HG03139 (cell line): ENCODE data around the gene ADAM23.

Source experiments
- ATAC-seq: cut with Tn5 transposase; IDR thresholded peaks from one replicate; pipeline ENCODE4 v1.9.1; 2021; ENCODE audit not compliant: unreplicated experiment

ADAM23 gene

DNA sequence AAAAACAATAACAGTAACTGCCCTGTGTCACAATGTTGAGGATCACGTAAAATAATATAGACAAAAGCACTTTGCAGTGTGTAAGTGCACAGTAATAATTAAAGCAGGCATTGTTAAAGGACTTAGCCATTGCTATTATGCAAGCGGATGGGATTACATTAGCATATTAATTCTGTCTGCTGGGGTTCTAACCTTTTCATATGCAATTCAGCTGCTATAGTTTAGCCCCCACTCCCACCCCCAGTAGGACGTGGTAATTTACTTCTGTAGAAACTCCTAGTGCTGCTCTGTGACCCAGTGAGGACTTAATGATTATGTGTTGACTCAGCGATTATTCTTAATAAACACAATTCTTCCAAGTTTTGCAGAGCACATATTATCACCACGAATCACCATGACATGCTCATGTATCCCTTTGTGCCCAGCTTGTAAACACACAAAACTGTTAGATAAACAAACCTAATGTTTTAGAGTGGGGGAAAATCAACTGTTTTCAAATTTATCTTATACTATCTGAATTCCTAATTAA lies 5.1 kb upstream of the ADAM23 start:
- no peak for ATAC-seq

GRCh38 chr2:206442474-206442832 lies 879 bp upstream of the ADAM23 start:
- ATAC-seq: no peak

DNA sequence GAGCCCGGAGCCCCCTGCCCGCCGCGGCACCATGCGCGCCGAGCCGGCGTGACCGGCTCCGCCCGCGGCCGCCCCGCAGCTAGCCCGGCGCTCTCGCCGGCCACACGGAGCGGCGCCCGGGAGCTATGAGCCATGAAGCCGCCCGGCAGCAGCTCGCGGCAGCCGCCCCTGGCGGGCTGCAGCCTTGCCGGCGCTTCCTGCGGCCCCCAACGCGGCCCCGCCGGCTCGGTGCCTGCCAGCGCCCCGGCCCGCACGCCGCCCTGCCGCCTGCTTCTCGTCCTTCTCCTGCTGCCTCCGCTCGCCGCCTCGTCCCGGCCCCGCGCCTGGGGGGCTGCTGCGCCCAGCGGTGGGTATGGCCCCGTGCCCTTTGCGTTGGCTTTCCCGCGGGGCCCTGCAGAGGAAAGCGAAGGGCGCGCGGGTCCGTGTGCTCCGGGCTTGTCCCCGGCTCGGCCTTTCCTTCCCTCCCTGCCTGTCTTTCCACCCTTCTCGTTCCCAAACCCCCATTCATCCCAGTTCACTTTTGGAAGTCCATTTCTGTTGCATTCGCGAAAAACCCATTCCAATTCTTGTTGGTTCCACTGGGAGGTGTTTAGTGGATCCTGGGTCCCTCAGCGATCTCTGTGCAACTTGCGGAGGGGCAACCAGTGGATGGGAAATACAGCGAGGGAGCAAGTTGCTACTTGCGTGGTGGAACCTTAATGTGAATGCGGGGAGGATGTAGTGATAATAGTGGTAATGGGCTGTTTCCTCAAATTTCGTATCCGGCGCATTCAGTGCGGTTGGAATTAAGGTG lies 599 bp downstream of the ADAM23 start:
- peak; percentile 58 for ATAC-seq

DNA sequence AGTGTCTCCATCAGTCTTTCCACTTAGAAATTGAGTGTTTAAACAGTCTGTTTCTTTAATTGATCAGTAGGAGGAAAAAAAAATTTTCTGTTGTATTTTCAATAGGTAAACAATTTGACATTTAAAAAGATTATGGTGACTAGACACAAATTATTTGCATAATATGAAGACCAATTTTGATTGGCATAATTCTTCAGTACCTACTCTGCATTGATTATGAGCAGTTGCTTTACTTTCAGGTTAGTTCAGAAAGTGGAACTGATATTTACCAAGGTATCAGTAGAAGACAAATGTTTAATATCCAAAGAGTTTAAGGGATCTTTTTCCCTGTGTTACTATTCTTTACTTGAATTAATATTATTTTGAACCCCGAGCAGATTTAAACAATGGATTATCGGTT lies 2.6 kb downstream of the ADAM23 start:
- ATAC-seq: no peak

DNA sequence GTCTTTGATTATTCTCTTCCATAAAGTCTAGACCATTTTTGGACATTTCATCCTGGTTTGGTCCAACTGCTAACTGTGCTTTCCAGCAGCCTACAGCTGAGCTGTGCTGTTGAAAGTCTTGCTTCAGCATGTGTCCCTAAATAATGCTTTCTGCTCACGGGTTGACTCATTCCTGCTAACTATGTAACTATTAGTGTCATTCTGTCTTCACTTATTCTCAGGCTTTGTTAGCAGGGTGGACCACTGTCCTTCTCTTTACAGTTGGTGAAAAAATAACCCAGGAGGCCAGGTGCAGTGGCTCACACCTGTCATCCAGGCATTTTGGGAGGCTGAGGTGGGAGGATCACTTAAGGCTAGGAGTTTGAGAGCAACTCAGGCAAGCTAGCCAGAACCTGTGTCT lies 8.9 kb downstream of the ADAM23 start:
- ATAC-seq: no peak

GRCh38 chr2:206452750-206453149 lies 9.4 kb downstream of the ADAM23 start:
- ATAC-seq: no peak

DNA sequence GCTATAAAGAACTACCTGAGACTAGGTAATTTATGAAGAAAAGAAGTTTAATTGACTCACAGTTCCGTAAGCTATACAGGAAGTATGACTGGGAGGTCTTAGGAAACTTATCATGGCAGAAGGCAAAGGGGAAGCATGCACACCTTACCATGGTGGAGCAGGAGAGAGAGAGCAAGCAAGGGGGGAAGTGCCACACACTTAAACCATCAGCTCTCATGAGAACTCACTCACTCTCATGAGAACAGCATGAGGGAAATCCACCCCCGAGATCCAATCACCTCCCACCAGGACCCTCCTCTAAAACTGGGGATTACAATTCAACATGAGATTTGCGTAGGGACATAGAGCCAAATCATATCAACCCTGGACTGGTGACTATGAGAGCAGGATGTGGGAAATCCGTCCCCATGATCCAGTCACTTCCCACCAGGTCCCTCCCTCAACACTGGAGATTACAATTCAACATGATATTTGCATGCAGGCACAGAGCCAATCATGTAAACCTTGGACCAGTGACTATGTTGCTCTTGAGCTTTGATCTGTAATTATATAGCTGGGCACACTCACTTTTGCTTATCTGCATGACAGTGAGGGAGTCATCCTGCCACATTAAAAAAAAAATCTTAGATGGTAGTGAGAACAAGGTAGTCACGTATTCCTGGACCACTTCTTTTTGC lies 12.9 kb downstream of the ADAM23 start:
- ATAC-seq: no peak

- peak; percentile 95 for ATAC-seq
These were observed 13.9 kb downstream of the ADAM23 start for GRCh38 chr2:206457188-206457634.

DNA sequence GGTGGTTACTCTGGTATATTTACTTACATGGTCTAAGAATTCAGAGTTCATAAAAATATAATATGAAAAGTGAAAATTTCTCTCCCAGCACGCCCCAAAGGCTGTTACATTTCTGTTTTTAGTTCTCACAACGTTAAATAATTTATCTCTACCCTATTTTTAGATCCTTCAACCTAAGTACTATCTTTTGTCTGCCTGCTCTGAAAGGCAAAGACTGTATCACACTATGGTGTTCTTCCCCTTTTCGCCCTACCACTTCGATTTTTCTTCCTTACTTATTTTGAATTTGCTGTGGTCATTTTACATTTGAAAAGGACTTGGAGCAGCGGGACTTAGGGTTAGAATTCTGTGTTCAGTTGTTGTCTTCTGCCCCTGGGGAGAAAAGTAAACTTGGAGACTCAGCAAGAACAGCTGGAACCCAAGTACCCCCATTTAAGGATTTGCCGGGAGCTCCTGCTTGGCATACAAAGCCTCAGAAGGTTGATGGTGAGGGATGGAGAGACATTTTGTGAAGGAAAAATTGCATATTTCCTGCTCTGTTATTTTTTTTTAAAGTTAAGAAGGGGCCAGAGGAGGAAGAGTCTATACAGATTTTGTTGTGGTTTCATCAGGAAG lies 19.0 kb downstream of the ADAM23 start:
- no peak for ATAC-seq

DNA sequence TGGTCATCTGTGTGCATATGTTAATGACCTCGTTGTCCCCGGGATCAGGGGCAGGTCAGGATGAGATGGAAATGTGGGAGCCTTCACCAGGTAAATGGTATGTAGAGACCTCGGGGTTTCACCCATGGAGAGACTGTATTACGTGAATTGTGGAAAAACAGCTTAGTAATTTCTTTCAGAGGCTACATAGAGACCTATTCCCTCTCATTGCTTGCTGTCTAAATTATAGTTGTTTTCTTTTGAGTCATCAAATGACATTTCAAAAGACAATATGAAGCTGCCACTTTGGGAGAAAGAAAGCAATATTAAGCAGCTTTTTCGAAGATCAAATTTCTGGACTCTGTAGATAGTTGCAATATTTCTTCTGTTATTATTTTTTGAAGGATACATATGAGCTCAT lies 20.4 kb downstream of the ADAM23 start:
- no peak for ATAC-seq

- no peak for ATAC-seq
These were observed 21.3 kb downstream of the ADAM23 start for GRCh38 chr2:206464597-206464996.

DNA sequence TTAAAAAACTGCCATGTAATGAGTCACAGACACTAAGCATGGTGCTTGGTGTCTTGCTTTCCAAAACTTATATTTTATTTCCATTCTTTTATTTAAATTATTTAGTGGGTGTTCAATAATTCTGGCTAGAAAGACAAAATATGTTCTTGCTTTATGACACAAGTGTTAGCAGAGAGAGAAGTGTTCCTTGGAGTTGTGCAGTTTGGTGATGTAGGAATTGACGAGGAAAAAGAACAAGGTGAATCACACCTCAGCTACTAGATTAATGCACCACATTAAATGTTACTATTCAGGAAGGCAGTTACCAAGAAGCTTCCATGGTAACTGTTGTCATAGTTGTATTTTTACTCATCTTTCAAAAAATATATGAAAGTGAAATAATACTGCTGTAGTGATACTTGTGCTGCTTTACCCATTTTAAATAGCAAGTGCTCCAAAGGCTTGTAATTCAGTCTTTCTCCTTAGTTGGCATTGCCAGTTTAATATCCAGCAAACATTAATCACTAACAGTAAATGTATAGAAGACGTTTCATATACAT lies 28.3 kb downstream of the ADAM23 start:
- no peak for ATAC-seq

- no peak for ATAC-seq
These were observed 28.8 kb downstream of the ADAM23 start for GRCh38 chr2:206472094-206472493.

- no peak for ATAC-seq
These were observed 30.8 kb downstream of the ADAM23 start for GRCh38 chr2:206474099-206474498.

GRCh38 chr2:206477296-206477695 lies 34.0 kb downstream of the ADAM23 start:
- no peak for ATAC-seq

- ATAC-seq: no peak
These were observed 35.0 kb downstream of the ADAM23 start for GRCh38 chr2:206478340-206478739.

DNA sequence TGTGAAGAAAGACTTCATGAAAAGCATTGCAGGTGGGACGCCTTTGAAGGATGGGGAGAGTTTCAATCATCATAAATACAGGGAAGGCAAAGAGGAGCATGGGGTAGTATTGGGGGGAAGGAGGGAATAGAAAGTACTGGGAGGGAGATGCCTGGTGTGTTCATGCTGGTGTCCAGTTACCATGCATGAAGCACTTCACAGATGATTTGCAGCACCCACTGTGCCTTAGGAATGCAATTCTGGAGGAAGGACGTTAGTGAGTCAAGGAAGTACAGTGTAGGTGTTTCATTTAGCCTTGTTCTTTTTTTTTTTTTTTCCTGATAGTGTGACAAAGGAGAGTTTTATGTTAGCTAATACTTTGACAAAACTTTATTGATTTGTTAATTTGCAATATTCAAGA lies 36.8 kb downstream of the ADAM23 start:
- ATAC-seq: no peak

DNA sequence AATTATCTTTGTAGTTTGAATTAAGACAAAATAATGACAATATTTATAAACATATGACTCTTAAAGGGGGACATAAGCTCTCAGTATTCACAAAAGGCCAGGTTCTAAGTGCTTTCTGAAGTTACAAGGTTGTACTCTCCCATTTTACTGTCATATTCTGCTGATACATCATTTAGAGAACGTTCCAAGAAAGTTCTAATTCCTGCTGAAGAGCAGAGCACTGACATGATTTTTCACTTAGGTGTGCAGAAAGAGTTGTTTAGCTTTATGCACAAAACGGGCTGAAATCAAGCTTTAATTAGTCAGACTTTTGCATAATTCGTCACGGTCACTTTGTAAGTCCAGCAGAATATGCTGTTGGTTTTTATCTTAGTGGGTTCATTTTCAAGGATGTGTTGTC lies 37.3 kb downstream of the ADAM23 start:
- ATAC-seq: no peak

DNA sequence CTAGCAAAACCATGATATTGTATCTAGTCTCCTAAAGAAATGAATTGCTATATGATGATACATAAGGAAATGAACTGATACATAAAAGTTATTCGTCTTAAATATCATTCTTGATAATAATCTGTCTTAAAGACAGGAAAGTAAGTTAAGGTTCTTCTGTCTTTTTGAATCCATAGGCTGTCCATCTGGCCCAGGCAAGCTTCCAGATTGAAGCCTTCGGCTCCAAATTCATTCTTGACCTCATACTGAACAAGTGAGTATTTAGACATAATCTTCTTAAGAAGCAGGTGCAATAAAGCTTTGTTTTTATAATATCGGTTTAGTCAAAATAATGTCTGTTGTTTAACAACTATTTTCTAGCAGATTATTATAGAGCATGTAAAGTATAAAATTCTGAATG lies 37.7 kb downstream of the ADAM23 start:
- ATAC-seq: no peak

- no peak for ATAC-seq
These were observed 38.8 kb downstream of the ADAM23 start for GRCh38 chr2:206482123-206482522.

DNA sequence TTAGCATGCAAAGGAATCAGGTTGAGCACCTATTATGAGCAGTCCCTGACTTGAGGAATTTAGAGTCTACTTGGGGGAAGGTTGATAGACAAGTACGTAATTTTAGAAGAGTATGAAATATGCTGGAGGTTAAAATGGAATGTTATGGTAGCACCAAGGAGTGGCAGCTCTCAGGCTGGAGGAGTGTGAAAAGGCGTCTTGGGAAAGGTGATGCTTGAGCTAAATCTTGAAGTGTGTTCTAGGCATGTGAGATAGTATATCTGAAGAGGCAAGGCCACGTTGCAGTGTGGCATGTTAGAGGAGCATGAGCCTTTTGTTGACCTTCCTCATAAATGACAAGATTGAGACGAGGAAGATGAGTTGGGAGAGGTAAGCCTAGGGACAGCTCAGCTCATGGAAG lies 39.3 kb downstream of the ADAM23 start:
- no peak for ATAC-seq

GRCh38 chr2:206488053-206488452 lies 44.7 kb downstream of the ADAM23 start:
- ATAC-seq: no peak
